Measurements from ENCODE around the gene KCNK3.

Gene KCNK3

GRCh38 chr2:26706093-26706492 lies 13.6 kb downstream of the KCNK3 start:
- H3K36me3 ChIP-seq (replicated peaks), result no peaks in the 10 kb centered on the region
- no peak overlapping the region for H3K4me3 ChIP-seq
- in situ Hi-C loops (cut with MboI; ENCODE audit: low sequenced_read_pairs), result no loop called here
- H3K9me3 ChIP-seq, result no peaks in the 10 kb centered on the region
- no peak for DNase-seq (ENCODE audit: low spot score in 2 of 2)
- H3K27me3 ChIP-seq (ENCODE audit: low read depth), result peaks cover 19% of the 10 kb centered on the region
- H3K4me1 ChIP-seq, result no peaks in the 10 kb centered on the region

GRCh38 chr2:26706616-26707473 lies 14.3 kb downstream of the KCNK3 start:
- H3K36me3 ChIP-seq (replicated peaks), result no peaks in the 10 kb centered on the region
- no peak overlapping the region for H3K4me3 ChIP-seq
- H3K27me3 ChIP-seq (ENCODE audit: low read depth), result peaks cover 12% of the 10 kb centered on the region; the same call in 1 of the 2 replicates
- in situ Hi-C loops (cut with MboI; ENCODE audit: low sequenced_read_pairs), result no loop called here
- DNase-seq (ENCODE audit: low spot score in 2 of 2), result no peak
- no peaks in the 10 kb centered on the region for H3K9me3 ChIP-seq
- H3K4me1 ChIP-seq, result no peaks in the 10 kb centered on the region

GRCh38 chr2:26707747-26708146 lies 15.2 kb downstream of the KCNK3 start:
- Histone ChIP-seq H3K27me3 (ENCODE audit: low read depth) (peaks cover 9% of the 10 kb centered on the region; the same call in 1 of the 2 replicates), H3K36me3 (replicated peaks) (no peaks in the 10 kb centered on the region), H3K4me1 (no peaks in the 10 kb centered on the region), H3K9me3 (no peaks in the 10 kb centered on the region), H3K4me3 (no peak overlapping the region)
- in situ Hi-C loops (cut with MboI; ENCODE audit: low sequenced_read_pairs), result no loop called here
- no peak for DNase-seq (ENCODE audit: low spot score in 2 of 2)

GRCh38 chr2:26708457-26708856 lies 15.9 kb downstream of the KCNK3 start:
- Histone ChIP-seq H3K9me3 (no peaks in the 10 kb centered on the region), H3K4me3 (no peak overlapping the region), H3K27me3 (ENCODE audit: low read depth) (peaks cover 5% of the 10 kb centered on the region; the same call in 1 of the 2 replicates), H3K4me1 (no peaks in the 10 kb centered on the region), H3K36me3 (replicated peaks) (no peaks in the 10 kb centered on the region)
- in situ Hi-C loops (cut with MboI; ENCODE audit: low sequenced_read_pairs), result no loop called here
- DNase-seq (ENCODE audit: low spot score in 2 of 2), result no peak

DNA sequence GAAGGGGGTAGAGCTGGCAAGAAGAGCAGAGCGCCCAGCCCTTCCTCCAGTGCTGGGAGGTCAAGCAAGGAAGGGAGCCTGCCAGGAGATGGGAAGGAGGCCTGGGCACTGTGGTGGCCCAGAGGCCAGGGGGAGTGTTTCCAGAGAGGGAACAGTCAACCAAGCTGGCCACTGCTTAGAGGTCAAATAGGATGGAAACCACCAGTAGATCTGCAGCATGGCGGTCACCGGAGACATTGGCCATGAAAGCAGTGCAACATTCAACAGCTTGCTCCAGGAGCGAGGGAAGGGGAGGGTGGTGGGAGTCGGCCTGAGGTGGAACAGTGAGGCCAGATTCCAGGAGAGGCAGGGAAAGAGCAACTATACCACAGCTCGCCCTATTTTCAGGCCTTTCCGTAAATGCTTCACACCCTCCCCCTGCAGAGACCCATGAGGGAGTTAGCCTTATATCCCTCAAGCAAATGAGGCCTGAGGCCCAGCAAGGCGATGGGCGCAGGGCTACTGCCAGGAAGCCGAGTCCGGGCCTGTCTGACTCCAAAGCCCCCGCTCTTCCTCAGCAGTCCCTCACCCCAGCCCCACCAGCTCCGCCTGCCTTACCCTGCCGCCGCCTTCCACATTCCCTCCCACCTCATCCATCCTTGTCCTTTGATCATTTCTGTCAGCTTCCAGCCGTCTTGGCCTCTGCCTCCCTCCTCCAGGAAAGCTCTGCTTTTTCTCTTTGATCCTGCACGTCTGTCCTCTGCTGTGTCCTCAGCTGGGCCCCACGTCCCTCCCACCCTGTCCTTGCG lies 17.0 kb downstream of the KCNK3 start:
- no peaks in the 10 kb centered on the region for H3K9me3 ChIP-seq
- no peaks in the 10 kb centered on the region for H3K36me3 ChIP-seq (replicated peaks)
- peaks cover 5% of the 10 kb centered on the region; the same call in 1 of the 2 replicates for H3K27me3 ChIP-seq (ENCODE audit: low read depth)
- no peak for DNase-seq (ENCODE audit: low spot score in 2 of 2)
- no peak overlapping the region for H3K4me3 ChIP-seq
- in situ Hi-C loops (cut with MboI; ENCODE audit: low sequenced_read_pairs), result no loop called here
- no peaks in the 10 kb centered on the region for H3K4me1 ChIP-seq

GRCh38 chr2:26710145-26710544 lies 17.6 kb downstream of the KCNK3 start:
- in situ Hi-C loops (cut with MboI; ENCODE audit: low sequenced_read_pairs), result no loop called here
- no peak for DNase-seq (ENCODE audit: low spot score in 2 of 2)

DNA sequence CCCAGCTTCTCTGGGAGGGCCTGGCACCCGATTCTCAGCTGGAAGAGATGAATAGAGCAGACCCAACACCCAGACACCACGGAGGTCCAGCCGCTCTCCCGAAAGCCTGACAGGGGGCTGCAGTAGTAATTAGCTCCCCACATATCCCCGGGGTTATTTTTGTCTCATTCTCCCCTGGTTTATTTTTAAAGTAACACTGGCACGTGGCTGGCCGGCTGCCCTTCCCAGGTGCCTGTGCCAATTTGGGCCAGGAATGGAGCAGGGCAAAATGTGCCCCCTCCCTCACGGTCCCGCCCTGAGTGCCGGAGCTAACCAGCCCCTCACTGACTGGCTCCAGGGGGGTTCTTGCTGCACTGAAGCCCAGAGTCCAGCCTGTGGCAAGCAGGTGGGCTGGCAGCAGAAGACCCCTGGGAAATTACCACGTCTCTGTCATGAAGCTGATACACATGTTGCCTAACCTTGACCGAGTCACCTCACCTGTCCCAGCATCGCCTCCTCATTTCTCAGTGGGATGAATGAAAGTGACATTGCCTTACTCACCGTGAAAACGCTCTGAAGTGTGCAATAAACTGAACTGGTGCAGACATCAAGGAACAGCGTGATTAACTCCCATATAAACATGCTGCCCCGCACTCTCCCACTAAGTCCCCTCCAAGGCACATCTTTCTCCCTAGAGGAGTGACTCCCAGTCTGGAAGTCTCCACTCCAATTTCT lies 18.4 kb downstream of the KCNK3 start:
- H3K36me3 ChIP-seq (replicated peaks), result no peaks in the 10 kb centered on the region
- no peaks in the 10 kb centered on the region for H3K9me3 ChIP-seq
- H3K4me1 ChIP-seq, result no peaks in the 10 kb centered on the region
- H3K4me3 ChIP-seq, result no peak overlapping the region
- no peak for DNase-seq (ENCODE audit: low spot score in 2 of 2)
- no peaks in the 10 kb centered on the region for H3K27me3 ChIP-seq (ENCODE audit: low read depth)
- in situ Hi-C loops (cut with MboI; ENCODE audit: low sequenced_read_pairs), result no loop called here

More at GRCh38 chr2:26710145-26710544, 17.6 kb downstream of the KCNK3 start:
- Histone ChIP-seq H3K36me3 (replicated peaks) (no peaks in the 10 kb centered on the region), H3K4me3 (no peak overlapping the region), H3K9me3 (no peaks in the 10 kb centered on the region), H3K27me3 (ENCODE audit: low read depth) (peaks cover 3% of the 10 kb centered on the region; the same call in 1 of the 2 replicates), H3K4me1 (no peaks in the 10 kb centered on the region)

DNA sequence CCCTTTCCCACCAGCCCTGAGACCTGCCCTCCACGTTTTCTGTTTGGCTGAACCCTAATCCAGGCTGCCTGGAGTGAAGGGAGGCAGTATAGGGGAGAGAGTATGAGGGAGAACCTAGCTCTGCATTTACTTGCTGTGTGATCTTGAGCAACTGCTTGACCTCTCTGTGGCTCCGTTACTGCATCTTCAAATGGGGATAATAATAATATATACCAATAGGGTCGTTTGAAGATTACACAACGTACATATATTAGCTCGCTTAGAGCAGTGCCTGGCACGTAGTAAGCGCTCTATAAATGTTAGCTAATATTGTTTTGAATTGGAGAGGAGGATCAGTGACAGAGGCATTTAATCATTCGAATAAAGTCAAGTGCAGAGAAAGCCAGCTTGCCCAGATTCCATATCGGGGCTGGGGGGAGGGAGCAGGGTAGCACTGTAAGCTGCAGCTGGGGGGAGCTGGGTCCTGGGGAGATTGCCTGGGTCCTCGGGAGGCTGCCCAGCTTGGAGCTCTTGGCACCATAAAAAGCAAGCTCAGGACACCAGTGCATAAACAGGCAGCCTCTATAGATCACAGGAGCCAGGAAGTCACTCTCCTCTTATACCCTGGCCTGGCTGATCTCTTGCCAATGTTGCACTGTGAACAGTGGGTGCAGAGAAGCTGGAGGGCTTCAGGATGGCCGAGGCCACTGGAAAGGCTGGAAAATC lies 19.1 kb downstream of the KCNK3 start:
- in situ Hi-C loops (cut with MboI; ENCODE audit: low sequenced_read_pairs), result no loop called here
- Histone ChIP-seq H3K9me3 (no peaks in the 10 kb centered on the region), H3K27me3 (ENCODE audit: low read depth) (no peaks in the 10 kb centered on the region), H3K36me3 (replicated peaks) (no peaks in the 10 kb centered on the region), H3K4me3 (no peak overlapping the region), H3K4me1 (no peaks in the 10 kb centered on the region)
- no peak for DNase-seq (ENCODE audit: low spot score in 2 of 2)

DNA sequence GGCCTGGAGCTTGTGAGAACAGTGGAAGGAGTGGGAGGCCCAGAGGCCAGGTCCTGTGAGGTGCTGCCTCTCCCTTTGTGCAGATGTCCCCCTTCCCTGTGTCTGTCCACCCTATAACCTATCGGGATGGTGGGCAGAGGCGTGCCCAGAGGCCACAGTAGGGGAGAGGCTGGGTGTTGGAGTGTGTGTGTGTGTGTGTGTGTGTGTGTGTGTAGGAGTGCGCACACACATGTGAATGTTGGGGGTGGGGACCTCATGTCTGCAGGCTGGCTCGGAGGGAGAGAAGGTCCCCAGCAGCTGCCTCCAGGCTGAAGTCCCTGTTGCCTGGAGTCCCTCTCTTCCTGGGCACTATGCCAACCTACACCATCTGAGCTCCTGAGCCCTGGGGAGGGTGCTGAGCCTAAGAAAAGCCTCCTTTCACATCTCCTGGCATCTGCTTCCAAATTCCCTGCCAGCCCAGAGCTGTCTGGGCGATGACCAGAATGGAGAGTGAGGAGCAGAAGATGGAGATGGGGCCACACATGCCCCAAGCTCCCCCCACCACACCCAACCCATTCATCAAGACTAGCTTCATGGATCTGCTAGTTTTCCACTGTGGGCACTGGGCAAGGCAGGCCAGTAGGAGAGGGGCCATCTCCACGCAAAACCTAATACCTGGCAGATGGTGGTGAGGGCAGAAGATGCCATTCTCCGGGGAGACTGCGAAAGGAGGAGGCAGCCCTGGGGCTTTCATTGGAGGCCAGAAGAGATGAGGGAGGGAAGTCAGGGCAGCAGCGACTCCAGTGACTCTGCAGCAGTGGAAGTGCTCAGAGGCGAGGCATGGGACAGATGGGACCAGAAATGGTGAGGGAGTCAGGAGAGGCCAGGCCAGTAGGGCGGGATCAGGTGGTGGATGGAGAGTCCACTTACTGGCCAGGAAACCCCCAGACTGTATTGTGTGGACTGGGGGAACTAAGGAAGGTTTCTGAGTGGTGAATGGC lies 20.3 kb downstream of the KCNK3 start:
- no peaks in the 10 kb centered on the region for H3K36me3 ChIP-seq (replicated peaks)
- no peak for DNase-seq (ENCODE audit: low spot score in 2 of 2)
- H3K4me3 ChIP-seq, result no peak overlapping the region
- in situ Hi-C loops (cut with MboI; ENCODE audit: low sequenced_read_pairs), result no loop called here
- no peaks in the 10 kb centered on the region for H3K9me3 ChIP-seq
- no peaks in the 10 kb centered on the region for H3K27me3 ChIP-seq (ENCODE audit: low read depth)
- no peaks in the 10 kb centered on the region for H3K4me1 ChIP-seq

DNA sequence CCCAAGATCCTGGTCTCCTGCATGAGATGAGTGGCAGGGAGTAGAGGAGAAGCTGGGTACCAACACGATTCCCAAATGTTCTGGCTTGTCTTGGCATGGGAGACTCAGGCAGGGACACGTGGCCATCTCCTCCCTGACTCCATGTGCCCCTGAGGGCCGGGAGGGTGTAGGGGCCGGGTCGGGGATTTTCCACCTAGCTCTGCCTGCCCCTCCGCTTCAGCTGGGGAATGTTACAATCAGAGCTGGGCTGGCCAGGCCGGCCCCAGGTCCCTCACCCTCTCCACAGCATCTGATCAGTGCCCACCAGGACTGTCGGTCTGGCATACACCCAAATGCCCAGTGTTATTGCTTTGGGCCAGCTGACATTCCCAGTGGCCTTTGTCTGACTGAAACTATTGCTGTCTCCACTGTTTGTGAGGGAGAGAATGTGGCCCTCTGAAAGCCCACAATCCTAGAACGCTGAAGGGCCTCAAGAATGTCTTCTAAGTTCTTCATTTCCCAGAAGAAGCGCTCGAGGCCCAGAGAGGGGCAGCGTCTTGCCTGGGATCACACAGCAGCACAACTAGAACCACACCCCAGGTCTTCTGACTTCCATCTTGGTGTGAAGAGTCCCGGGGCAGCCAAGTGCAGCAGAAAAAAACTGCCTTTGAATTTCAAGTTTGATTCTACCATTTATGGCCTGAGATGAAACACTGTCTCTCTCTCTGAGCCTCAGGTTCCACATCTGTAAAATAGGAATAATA lies 23.2 kb downstream of the KCNK3 start:
- in situ Hi-C loops (cut with MboI; ENCODE audit: low sequenced_read_pairs), result no loop called here
- Histone ChIP-seq H3K9me3 (no peaks in the 10 kb centered on the region), H3K4me3 (no peak overlapping the region), H3K27me3 (ENCODE audit: low read depth) (no peaks in the 10 kb centered on the region), H3K36me3 (replicated peaks) (no peaks in the 10 kb centered on the region), H3K4me1 (no peaks in the 10 kb centered on the region)
- no peak for DNase-seq (ENCODE audit: low spot score in 2 of 2)

GRCh38 chr2:26716340-26716739 lies 23.8 kb downstream of the KCNK3 start:
- H3K4me1 ChIP-seq, result no peaks in the 10 kb centered on the region

GRCh38 chr2:26716769-26717168 lies 24.2 kb downstream of the KCNK3 start:
- H3K4me1 ChIP-seq, result no peaks in the 10 kb centered on the region
- in situ Hi-C loops (cut with MboI; ENCODE audit: low sequenced_read_pairs), result no loop called here
- DNase-seq (ENCODE audit: low spot score in 2 of 2), result no peak
- H3K4me3 ChIP-seq, result no peak overlapping the region
- H3K27me3 ChIP-seq (ENCODE audit: low read depth), result no peaks in the 10 kb centered on the region
- no peaks in the 10 kb centered on the region for H3K9me3 ChIP-seq
- no peaks in the 10 kb centered on the region for H3K36me3 ChIP-seq (replicated peaks)

More at GRCh38 chr2:26716340-26716739, 23.8 kb downstream of the KCNK3 start:
- in situ Hi-C loops (cut with MboI; ENCODE audit: low sequenced_read_pairs), result no loop called here
- H3K4me3 ChIP-seq, result no peak overlapping the region
- no peaks in the 10 kb centered on the region for H3K27me3 ChIP-seq (ENCODE audit: low read depth)
- H3K36me3 ChIP-seq (replicated peaks), result no peaks in the 10 kb centered on the region
- H3K9me3 ChIP-seq, result no peaks in the 10 kb centered on the region
- DNase-seq (ENCODE audit: low spot score in 2 of 2), result no peak
